K562 (cell line): ENCODE results near the gene ALG5. TPM values are rescaled to one million over a fixed set of nuclear protein-coding genes. Genes with fewer than 3 reads are reported as not detected.

ENCODE experiments used
- ATAC-seq: fragments of 200-7000 bp; cut with Tn5 transposase; 3 replicates; pipeline ENCODE4 v1.9.1; 2020; ENCODE audit warnings: moderate library complexity
- BruUV-seq: library from RNA; stranded (reverse); fragments of 400-500 nt; replicated peaks from 2 replicates; lab custom pipeline; 2021; lab: Mats Ljungman, UMichigan
- CTCF ChIA-PET: fragments of 300-600 bp; formaldehyde crosslinking; extraction: SDS; loops from one replicate; lab custom pipeline; 2021; ENCODE audit warnings: low intra/inter-chr PET ratio; lab: Yijun Ruan, JAX
- POLR2A ChIA-PET: fragments of 300-600, 350-650 bp; sonication (Branson Sonifier 250); formaldehyde crosslinking; extraction: SDS; loops from one replicate; lab custom pipeline; 2021; ENCODE audit warnings: antibody characterized with exemption, inconsistent platforms; lab: Yijun Ruan, JAX
- DNase-seq, 4 experiments: peaks; one replicate each; pipeline versions ENCODE4 v3.0.0 to v3.0.0-alpha.2; 2011 to 2018; ENCODE audit warnings: low spot score in 3 of 4, mixed read lengths in 3 of 4; ENCODE audit errors: extremely low read depth in 1 of 4
- FAIRE-seq: peaks from 2 replicates; lab custom pipeline; 2011; peaks lifted over from hg19 to GRCh38; lab: Jason Lieb, UNC
- H2AFZ ChIP-seq: 2 replicates; pipeline ENCODE4 v1.6.0; 2011; ENCODE audit warnings: low read depth, low read length, control low read depth, inconsistent platforms
- H3K27ac ChIP-seq: fragments of 200-600 bp; 3 replicates; pipeline ENCODE4 v1.8.0; 2011; ENCODE audit warnings: low read depth, mild to moderate bottlenecking, control low read depth, inconsistent platforms, low read length, moderate library complexity, mixed read lengths; ENCODE audit errors: extremely low read depth
- H3K27me3 ChIP-seq, 2 experiments: fragments of 300-600 bp in 1 of 2; 2 replicates in 1 of 2; 3 replicates in 1 of 2; pipeline versions ENCODE4 v1.6.0 to v1.8.0; 2011; ENCODE audit warnings: inconsistent platforms in 2 of 2, low read length in 2 of 2, mild to moderate bottlenecking in 1 of 2, mixed read lengths in 1 of 2, moderate library complexity in 1 of 2; ENCODE audit not compliant: control insufficient read depth in 2 of 2, insufficient read depth in 2 of 2
- H3K36me3 ChIP-seq: fragments of 300-600 bp; 3 replicates; pipeline ENCODE4 v1.8.0; 2011; ENCODE audit warnings: mild to moderate bottlenecking, low read length, inconsistent platforms; ENCODE audit not compliant: control insufficient read depth, insufficient read depth
- H3K4me1 ChIP-seq, 2 experiments: fragments of 200-600 bp in 1 of 2; replicated peaks in 1 of 2; 2 replicates in 1 of 2; 3 replicates in 1 of 2; pipeline versions ENCODE4 v1.5.1 to v1.8.0; 2011; ENCODE audit warnings: inconsistent platforms in 2 of 2, low read length in 2 of 2, mild to moderate bottlenecking in 1 of 2, mixed read lengths in 1 of 2, moderate library complexity in 1 of 2; ENCODE audit not compliant: control insufficient read depth in 2 of 2, insufficient read depth in 2 of 2
- H3K4me2 ChIP-seq: 2 replicates; pipeline ENCODE4 v1.6.1; 2011; ENCODE audit warnings: low read length, control low read depth, inconsistent platforms, mixed read lengths; ENCODE audit not compliant: insufficient read depth
- H3K4me3 ChIP-seq: fragments of 200-600 bp; sonication (generic), shearing (Covaris generic); 2 replicates; pipeline ENCODE4 v1.5.1; 2016; ENCODE audit warnings: control low read depth, inconsistent platforms
- H3K79me2 ChIP-seq: fragments of 200-600 bp; 3 replicates; pipeline ENCODE4 v1.8.0; 2011; ENCODE audit warnings: low read length, inconsistent platforms; ENCODE audit not compliant: control insufficient read depth, insufficient read depth
- H3K9ac ChIP-seq, 2 experiments: 2 replicates each; pipeline versions ENCODE4 v1.6.0 to v1.6.1; 2011; ENCODE audit warnings: low read depth in 2 of 2, low read length in 2 of 2, control low read depth in 1 of 2, inconsistent platforms in 1 of 2, mild to moderate bottlenecking in 1 of 2, mixed read lengths in 1 of 2; ENCODE audit not compliant: insufficient read depth in 1 of 2
- H3K9me1 ChIP-seq: one replicate; pipeline ENCODE4 v1.6.0; 2011; ENCODE audit warnings: inconsistent platforms, mild to moderate bottlenecking, low read length, moderate library complexity; ENCODE audit not compliant: control insufficient read depth, insufficient read depth
- H3K9me3 ChIP-seq: replicated peaks from 2 replicates; pipeline ENCODE4 v1.5.1; 2011; ENCODE audit warnings: low read depth, low read length, inconsistent platforms; ENCODE audit not compliant: control insufficient read depth, insufficient read depth
- H4K20me1 ChIP-seq: replicated peaks from 2 replicates; pipeline ENCODE4 v1.6.1; 2011; ENCODE audit warnings: low read length, inconsistent platforms, mixed read lengths; ENCODE audit not compliant: control insufficient read depth, insufficient read depth
- ATF1 ChIP-seq, 2 experiments: fragments of 450-650 bp in 1 of 2; IDR thresholded peaks; 2 replicates each; pipeline ENCODE4 v1.6.1; 2016; ENCODE audit warnings: missing compliant biosample characterization in 1 of 2, missing genetic modification characterization in 1 of 2
- BDP1 ChIP-seq: IDR thresholded peaks from 3 replicates; pipeline ENCODE4 v1.6.1; 2011; ENCODE audit not compliant: insufficient read length, insufficient read depth
- DDX20 ChIP-seq: fragments of 450-650 bp; IDR thresholded peaks from 2 replicates; pipeline ENCODE4 v1.6.1; 2016; ENCODE audit warnings: missing genetic modification characterization, low read depth, mild to moderate bottlenecking, missing compliant biosample characterization, moderate library complexity
- FIP1L1 ChIP-seq: fragments of 200-400 bp; formaldehyde crosslinking; IDR thresholded peaks from 2 replicates; pipeline ENCODE4 v1.6.1; 2018; ENCODE audit warnings: mild to moderate bottlenecking, low read depth, low read length; ENCODE audit not compliant: poor library complexity, severe bottlenecking
- FOSL1 ChIP-seq: fragments of 200-800 bp; sonication (Bioruptor generic); conservative IDR thresholded peaks from 2 replicates; pipeline ENCODE4 v1.6.1; 2016; ENCODE audit warnings: missing genetic modification characterization, missing compliant biosample characterization
- HCFC1 ChIP-seq: IDR thresholded peaks from 2 replicates; pipeline ENCODE4 v1.6.1; 2012; ENCODE audit warnings: low read depth, low read length, improper control_type of control experiment
- KAT2B ChIP-seq: IDR thresholded peaks from one replicate; pipeline ENCODE4 v1.6.1; 2012; ENCODE audit warnings: low read depth, mild to moderate bottlenecking, control low read depth, inconsistent platforms, low read length, moderate library complexity
- MAFF ChIP-seq: IDR thresholded peaks from 2 replicates; pipeline ENCODE4 v1.6.1; 2012; ENCODE audit warnings: low read length, improper control_type of control experiment
- MYBL2 ChIP-seq, 2 experiments: fragments of 450-650 bp in 1 of 2; sonication (generic) in 1 of 2; formaldehyde crosslinking in 1 of 2; IDR thresholded peaks; 2 replicates each; pipeline versions ENCODE4 v1.6.1 to v1.8.1; 2017 to 2022; ENCODE audit warnings: borderline replicate concordance in 1 of 2, inconsistent platforms in 1 of 2, low read depth in 1 of 2, mild to moderate bottlenecking in 1 of 2, missing genetic modification reagents in 1 of 2, moderate library complexity in 1 of 2
- NFIC ChIP-seq: fragments of 450-650 bp; IDR thresholded peaks from 2 replicates; pipeline ENCODE4 v1.6.1; 2017; ENCODE audit warnings: mild to moderate bottlenecking, inconsistent platforms
- NR4A1 ChIP-seq, 2 experiments: fragments of 250-450 bp in 1 of 2; fragments of 450-650 bp in 1 of 2; sonication (Bioruptor Pico) in 1 of 2; IDR thresholded peaks; 2 replicates each; pipeline versions ENCODE4 v1.4.0 to v1.6.1; 2016 to 2020; ENCODE audit warnings: mild to moderate bottlenecking in 2 of 2, missing compliant biosample characterization in 1 of 2, missing genetic modification characterization in 1 of 2, moderate library complexity in 1 of 2
- SAFB ChIP-seq: fragments of 200-400 bp; formaldehyde crosslinking; IDR thresholded peaks from 2 replicates; pipeline ENCODE4 v1.6.1; 2017; ENCODE audit warnings: low read depth, low read length, borderline replicate concordance
- SMARCA5 ChIP-seq: fragments of 450-650 bp; IDR thresholded peaks from 2 replicates; pipeline ENCODE4 v1.6.1; 2016
- TRIM24 ChIP-seq, 2 experiments: fragments of 450-650 bp; IDR thresholded peaks; 2 replicates each; pipeline ENCODE4 v1.6.1; 2016
- ZBTB9 ChIP-seq: fragments of 450-650 bp; formaldehyde crosslinking; IDR thresholded peaks from 2 replicates; pipeline ENCODE4 v1.4.0; 2020; ENCODE audit warnings: mild to moderate bottlenecking, moderate library complexity
- ZC3H4 ChIP-seq: sonication (generic); formaldehyde crosslinking; IDR thresholded peaks from 2 replicates; pipeline ENCODE4 v1.9.0; 2021; ENCODE audit warnings: missing genetic modification reagents, borderline replicate concordance
- ZKSCAN3 ChIP-seq: fragments of 250-450 bp; sonication (Bioruptor Pico); IDR thresholded peaks from 2 replicates; pipeline ENCODE4 v1.4.0; 2020
- WGBS: fragments of 100-300 bp; shearing (Covaris generic); methylation state at CpG from one replicate; pipeline ENCODE4 v1.1.6; 2016; ENCODE audit warnings: low coverage, mixed read lengths; ENCODE audit not compliant: insufficient coverage; ENCODE audit errors: missing lambda C conversion rate; 5-methylcytosine and 5-hydroxymethylcytosine counted together
- in situ Hi-C: fragments of 300-500 bp; cut with MboI; formaldehyde crosslinking; loops from 4 replicates; pipeline ENCODE4 v1.15.0; 2018; ENCODE audit warnings: inconsistent platforms, mixed read lengths
- intact Hi-C: fragments of 100-400 bp; cut with micrococcal nuclease; formaldehyde crosslinking; loops from 2 replicates; pipeline ENCODE4 v1.14.2; 2022
- polyA plus RNA-seq, 8 experiments: library from polyadenylated mRNA; depleted of rRNA in 4 of 8; stranded (reverse) in 5 of 8; unstranded in 3 of 8; fragments of >200 nt; fragmentation: Nextera tagmentation in 2 of 8; fragmentation: Illumina TruSeq in 1 of 8; extraction: Ambion mirVana in 2 of 8; extraction: Trizol in 1 of 8; gene quantifications; 2 replicates each; pipeline versions ENCODE4 v1.2.1 to v1.2.3, GENCODE V29; 2011 to 2014; ENCODE audit warnings: inconsistent platforms in 1 of 8, missing spikeins in 1 of 8
- total RNA-seq, 7 experiments: library from RNA; depleted of rRNA in 6 of 7; stranded (reverse); fragments of >200 nt in 6 of 7; fragmentation: Illumina TruSeq in 2 of 7; extraction: Trizol in 2 of 7; gene quantifications; 2 replicates each; pipeline versions ENCODE4 v1.2.1 to v1.2.3, GENCODE V29; 2011 to 2021; ENCODE audit warnings: low replicate concordance in 1 of 7
- TF ChIP-seq, protein P1 (sequence below): fragments of 250-450 bp; sonication (Bioruptor Pico); IDR thresholded peaks from 2 replicates; pipeline ENCODE4 v1.8.0; 2021; ENCODE audit warnings: moderate library complexity, mild to moderate bottlenecking, inconsistent platforms
- TF ChIP-seq, protein P2 (sequence below), 3 experiments: fragments of 200-800 bp in 1 of 3; sonication (Bioruptor generic) in 1 of 3; sonication (generic) in 1 of 3; formaldehyde crosslinking in 1 of 3; IDR thresholded peaks; 2 replicates each; pipeline versions ENCODE4 v1.6.1 to v1.8.0; 2016 to 2022; ENCODE audit warnings: mild to moderate bottlenecking in 2 of 3, missing compliant biosample characterization in 2 of 3, missing genetic modification characterization in 2 of 3, missing genetic modification reagents in 1 of 3

Gene ALG5
- total and polyA plus RNA-seq, 9 of the 15 experiments (the other 6 are each of a cell fraction or from before 2014, with no cell fraction given) = 33.6 to 80.5 (median 48.2) TPM

DNA sequence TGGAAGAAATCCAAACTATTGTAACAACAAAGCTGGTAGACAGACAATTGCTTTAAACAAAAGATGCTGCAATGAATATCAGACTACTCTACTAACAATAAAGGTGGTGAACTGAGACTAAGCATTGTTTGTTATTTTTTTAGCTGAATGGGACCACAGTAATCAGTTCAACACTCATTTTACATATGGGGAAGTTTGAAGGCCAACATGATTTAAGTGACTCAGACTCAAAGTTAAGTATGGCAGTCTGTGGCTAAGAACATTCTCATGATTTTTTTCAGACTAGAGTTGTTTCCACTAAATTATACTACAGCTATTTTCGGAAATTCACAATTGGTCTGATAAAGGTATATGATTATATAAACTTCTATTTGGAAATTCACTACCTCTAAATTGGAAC is 11.9 kb upstream of the ALG5 start:
- Histone ChIP-seq H3K27me3 (no peaks in the 10 kb centered on the region), H3K4me2 (no peak overlapping the region), H4K20me1 (no peaks in the 10 kb centered on the region), H3K4me3 (no peak overlapping the region), H3K79me2 (no peaks in the 10 kb centered on the region; the same call in 2 of the 3 replicates), H2AFZ (no peak overlapping the region), H3K9ac (no peak overlapping the region), H3K9me3 (no peaks in the 10 kb centered on the region), H3K4me1 (no peaks in the 10 kb centered on the region), H3K9me1 (no peaks in the 10 kb centered on the region), H3K36me3 (peaks cover 77% of the 10 kb centered on the region), H3K27ac (no peak overlapping the region)
- FAIRE-seq = peak; percentile 68
- ChIA-PET POLR2A (interaction anchor here (2.2 kb wide), 1 partner anchor 13 kb away, joined by 6 read pairs; no protein-coding TSS in a partner anchor), CTCF (no interaction called here)
- ATAC-seq = no peak
- intact Hi-C loops (no loop called here), in situ Hi-C loops (no loop called here)
- WGBS = 100% methylated on average over 1 of the region's 1 CpG
- no peak for TF ChIP-seq BDP1
- TF ChIP-seq NR4A1 (CRISPR knock-in tag; IDR thresholded peaks at IDR 0.05) = no peak
- no peak for TF ChIP-seq NR4A1 (tag; IDR thresholded peaks at IDR 0.05)
- TF ChIP-seq, protein P1, sequence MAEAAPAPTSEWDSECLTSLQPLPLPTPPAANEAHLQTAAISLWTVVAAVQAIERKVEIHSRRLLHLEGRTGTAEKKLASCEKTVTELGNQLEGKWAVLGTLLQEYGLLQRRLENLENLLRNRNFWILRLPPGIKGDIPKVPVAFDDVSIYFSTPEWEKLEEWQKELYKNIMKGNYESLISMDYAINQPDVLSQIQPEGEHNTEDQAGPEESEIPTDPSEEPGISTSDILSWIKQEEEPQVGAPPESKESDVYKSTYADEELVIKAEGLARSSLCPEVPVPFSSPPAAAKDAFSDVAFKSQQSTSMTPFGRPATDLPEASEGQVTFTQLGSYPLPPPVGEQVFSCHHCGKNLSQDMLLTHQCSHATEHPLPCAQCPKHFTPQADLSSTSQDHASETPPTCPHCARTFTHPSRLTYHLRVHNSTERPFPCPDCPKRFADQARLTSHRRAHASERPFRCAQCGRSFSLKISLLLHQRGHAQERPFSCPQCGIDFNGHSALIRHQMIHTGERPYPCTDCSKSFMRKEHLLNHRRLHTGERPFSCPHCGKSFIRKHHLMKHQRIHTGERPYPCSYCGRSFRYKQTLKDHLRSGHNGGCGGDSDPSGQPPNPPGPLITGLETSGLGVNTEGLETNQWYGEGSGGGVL (CRISPR knock-in tag) = no peak
- no peak for TF ChIP-seq KAT2B
- TF ChIP-seq NFIC = no peak
- no peak for TF ChIP-seq DDX20 (tag)
- TF ChIP-seq FIP1L1 = no peak
- TF ChIP-seq HCFC1 = no peak
- no peak for TF ChIP-seq ZKSCAN3
- no peak for TF ChIP-seq SMARCA5
- TF ChIP-seq ATF1 (CRISPR knock-in tag; IDR thresholded peaks at IDR 0.05) = no peak
- TF ChIP-seq ATF1 (tag; IDR thresholded peaks at IDR 0.05) = no peak
- TF ChIP-seq MAFF = no peak
- TF ChIP-seq SAFB = no peak
- no peak for TF ChIP-seq MYBL2 (IDR thresholded peaks at IDR 0.05; ENCODE audit: low read depth)
- TF ChIP-seq MYBL2 (CRISPR knock-in tag; IDR thresholded peaks at IDR 0.05; ENCODE audit: borderline replicate concordance) = no peak
- TF ChIP-seq, protein P2, sequence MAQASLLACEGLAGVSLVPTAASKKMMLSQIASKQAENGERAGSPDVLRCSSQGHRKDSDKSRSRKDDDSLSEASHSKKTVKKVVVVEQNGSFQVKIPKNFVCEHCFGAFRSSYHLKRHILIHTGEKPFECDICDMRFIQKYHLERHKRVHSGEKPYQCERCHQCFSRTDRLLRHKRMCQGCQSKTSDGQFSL (CRISPR knock-in tag; IDR thresholded peaks at IDR 0.05) = no peak
- TF ChIP-seq, protein P2 (tag; IDR thresholded peaks at IDR 0.05) = no peak
- no peak for TF ChIP-seq FOSL1 (tag)
- no peak for TF ChIP-seq ZC3H4
- TF ChIP-seq TRIM24 (IDR thresholded peaks at IDR 0.05) = no peak
- no peak for TF ChIP-seq ZBTB9 (CRISPR knock-in tag)
- DNase-seq = no peak
- no TSS peak for BruUV-seq
